ENCODE data around the gene CD24.
A peak's percentile ranks its signal among the peaks of the same experiment; 100 is the strongest.
"Not testable (repeated sequence)": the region's sequence is repeated elsewhere in the genome, so short reads cannot be mapped to it uniquely, and the experiment has no call there.

Gene CD24

DNA sequence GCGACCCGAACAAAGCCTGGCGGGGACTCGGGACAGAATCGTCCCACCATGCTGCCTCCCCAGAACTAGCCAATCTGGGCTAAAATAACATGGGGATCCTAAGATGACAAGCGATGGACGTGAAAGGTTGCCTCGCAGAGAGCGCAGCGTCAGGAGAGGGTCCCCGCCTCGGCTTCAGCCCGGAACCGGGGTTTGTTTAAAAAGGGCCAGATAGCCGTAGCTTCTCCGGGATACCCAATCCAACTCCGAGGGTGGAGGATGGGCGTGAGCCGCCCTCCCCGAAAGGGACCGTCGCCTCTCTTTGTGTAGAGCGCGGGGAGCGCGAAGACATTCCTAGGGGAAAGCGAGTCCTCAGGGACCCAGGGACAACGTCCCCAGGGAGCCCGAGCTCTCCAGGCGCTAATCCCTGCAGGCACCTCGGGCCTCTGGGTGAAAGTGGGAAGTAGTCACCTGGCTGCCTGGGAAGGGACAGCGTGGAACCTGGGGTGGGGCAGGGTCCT lies 643 bp downstream of the CD24 start:
- H3K4me3 ChIP-seq (ENCODE audit: low read depth, low read length), result peak overlapping the region; percentile 5
- DNase-seq, result no peak
- no peak overlapping the region for H3K27ac ChIP-seq
- H3K27me3 ChIP-seq (replicated peaks), result peaks cover 53% of the 10 kb centered on the region
- no peaks in the 10 kb centered on the region for H3K36me3 ChIP-seq (replicated peaks)
- in situ Hi-C loops (cut with HindIII; ENCODE audit: low pct_ligation_motif_present, low sequenced_read_pairs), result no loop called here
- TF ChIP-seq, protein P1, sequence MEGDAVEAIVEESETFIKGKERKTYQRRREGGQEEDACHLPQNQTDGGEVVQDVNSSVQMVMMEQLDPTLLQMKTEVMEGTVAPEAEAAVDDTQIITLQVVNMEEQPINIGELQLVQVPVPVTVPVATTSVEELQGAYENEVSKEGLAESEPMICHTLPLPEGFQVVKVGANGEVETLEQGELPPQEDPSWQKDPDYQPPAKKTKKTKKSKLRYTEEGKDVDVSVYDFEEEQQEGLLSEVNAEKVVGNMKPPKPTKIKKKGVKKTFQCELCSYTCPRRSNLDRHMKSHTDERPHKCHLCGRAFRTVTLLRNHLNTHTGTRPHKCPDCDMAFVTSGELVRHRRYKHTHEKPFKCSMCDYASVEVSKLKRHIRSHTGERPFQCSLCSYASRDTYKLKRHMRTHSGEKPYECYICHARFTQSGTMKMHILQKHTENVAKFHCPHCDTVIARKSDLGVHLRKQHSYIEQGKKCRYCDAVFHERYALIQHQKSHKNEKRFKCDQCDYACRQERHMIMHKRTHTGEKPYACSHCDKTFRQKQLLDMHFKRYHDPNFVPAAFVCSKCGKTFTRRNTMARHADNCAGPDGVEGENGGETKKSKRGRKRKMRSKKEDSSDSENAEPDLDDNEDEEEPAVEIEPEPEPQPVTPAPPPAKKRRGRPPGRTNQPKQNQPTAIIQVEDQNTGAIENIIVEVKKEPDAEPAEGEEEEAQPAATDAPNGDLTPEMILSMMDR (IDR thresholded peaks at IDR 0.05; ENCODE audit: low read depth, low read length, missing control alignments), result no peak

DNA sequence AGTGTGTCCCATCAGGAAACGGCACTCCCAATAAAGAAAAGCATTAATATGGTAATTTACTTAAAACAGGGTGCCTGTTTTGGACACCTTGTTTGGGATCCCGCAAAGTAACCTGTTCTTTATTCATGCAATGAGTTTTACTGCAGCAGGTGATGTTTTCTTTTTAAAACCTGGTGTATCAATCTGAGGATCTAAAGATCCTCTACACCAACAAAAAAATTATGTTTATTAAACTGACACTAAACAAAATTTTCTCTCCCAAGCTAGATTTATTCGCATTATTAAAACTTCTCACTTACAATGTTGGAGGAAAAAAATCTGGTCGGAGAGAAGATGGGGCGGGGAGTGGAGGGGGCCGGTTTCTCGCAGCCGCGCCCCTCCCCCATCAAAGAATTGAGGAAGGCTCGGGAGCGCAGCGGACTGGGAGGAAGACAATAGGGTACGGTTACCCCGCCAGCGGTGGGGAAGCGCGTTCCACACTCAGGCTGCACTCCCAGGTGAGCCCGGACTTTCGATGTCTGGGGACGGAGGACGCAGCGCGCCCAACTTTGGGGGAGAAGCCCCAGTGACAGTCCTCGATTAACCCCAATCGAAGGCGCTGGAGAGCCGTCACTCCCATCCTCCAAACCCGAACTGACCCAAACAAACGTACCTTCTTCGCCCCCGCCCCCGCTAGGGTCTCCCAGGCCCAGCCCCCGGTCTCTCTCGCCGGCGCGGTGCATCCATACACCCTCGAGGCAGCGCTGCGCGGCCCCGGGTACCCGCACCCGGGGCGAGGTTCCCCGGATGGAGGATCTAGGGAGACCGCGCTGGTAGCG lies 1.3 kb downstream of the CD24 start:
- H3K4me3 ChIP-seq (ENCODE audit: low read depth, low read length), result peak overlapping the region; percentile 5
- DNase-seq, result no peak
- H3K27ac ChIP-seq, result no peak overlapping the region

DNA sequence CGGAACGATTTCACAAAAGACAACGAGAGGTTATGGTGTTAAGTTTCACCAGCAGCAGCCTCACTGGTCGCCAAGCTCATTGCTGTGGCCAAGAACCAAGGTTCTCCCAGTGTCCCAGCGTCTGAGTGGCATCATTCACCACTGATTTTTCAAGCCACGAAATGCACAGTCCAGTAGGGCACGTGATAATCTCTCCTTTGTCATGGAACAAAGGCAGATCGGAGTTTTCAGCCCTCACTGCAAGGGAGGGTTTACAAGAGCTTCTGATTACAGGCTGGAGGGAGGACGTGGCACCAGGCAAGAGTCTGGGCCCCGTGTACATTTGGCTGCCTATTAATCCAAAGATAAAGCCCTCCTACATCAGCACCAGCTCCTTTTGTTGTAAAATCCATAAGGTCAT lies 2.0 kb downstream of the CD24 start:
- Histone ChIP-seq H3K27me3 (replicated peaks) (peaks cover 53% of the 10 kb centered on the region), H3K4me3 (ENCODE audit: low read depth, low read length) (no peak overlapping the region)
- TF ChIP-seq, protein P1 (IDR thresholded peaks at IDR 0.05; ENCODE audit: low read depth, low read length, missing control alignments), result no peak

More for the DNA sequence above, 1.3 kb downstream of the CD24 start:
- H3K27me3 ChIP-seq (replicated peaks), result peaks cover 53% of the 10 kb centered on the region
- TF ChIP-seq, protein P1 (IDR thresholded peaks at IDR 0.05; ENCODE audit: low read depth, low read length, missing control alignments), result no peak
- in situ Hi-C loops (cut with HindIII; ENCODE audit: low pct_ligation_motif_present, low sequenced_read_pairs), result no loop called here
- H3K36me3 ChIP-seq (replicated peaks), result no peaks in the 10 kb centered on the region

DNA sequence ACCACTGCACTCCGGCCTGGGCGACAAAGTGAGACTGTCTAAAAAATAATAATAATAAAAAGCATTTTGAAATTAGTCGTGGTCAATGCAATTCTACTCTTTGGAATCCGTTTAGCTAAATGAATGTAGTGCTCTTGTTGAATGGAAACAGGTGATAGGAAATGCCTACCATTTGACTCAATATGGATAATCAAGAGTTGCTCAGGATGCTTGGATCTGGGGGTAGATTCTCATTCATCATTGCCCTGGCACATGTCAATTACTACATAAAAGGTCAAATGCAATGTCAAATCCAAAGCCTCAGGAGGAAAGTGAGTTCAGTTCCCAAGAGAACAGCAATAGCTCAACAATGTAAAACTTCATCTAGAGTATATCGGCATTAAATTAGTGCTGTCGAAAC lies 3.8 kb downstream of the CD24 start:
- DNase-seq; H3K4me3 ChIP-seq (ENCODE audit: low read depth, low read length): not testable (repeated sequence)
- H3K27me3 ChIP-seq (replicated peaks), result peaks cover 39% of the 10 kb centered on the region

More for the DNA sequence above, 2.0 kb downstream of the CD24 start:
- no peak overlapping the region for H3K27ac ChIP-seq
- in situ Hi-C loops (cut with HindIII; ENCODE audit: low pct_ligation_motif_present, low sequenced_read_pairs), result no loop called here
- DNase-seq, result no peak
- no peaks in the 10 kb centered on the region for H3K36me3 ChIP-seq (replicated peaks)

DNA sequence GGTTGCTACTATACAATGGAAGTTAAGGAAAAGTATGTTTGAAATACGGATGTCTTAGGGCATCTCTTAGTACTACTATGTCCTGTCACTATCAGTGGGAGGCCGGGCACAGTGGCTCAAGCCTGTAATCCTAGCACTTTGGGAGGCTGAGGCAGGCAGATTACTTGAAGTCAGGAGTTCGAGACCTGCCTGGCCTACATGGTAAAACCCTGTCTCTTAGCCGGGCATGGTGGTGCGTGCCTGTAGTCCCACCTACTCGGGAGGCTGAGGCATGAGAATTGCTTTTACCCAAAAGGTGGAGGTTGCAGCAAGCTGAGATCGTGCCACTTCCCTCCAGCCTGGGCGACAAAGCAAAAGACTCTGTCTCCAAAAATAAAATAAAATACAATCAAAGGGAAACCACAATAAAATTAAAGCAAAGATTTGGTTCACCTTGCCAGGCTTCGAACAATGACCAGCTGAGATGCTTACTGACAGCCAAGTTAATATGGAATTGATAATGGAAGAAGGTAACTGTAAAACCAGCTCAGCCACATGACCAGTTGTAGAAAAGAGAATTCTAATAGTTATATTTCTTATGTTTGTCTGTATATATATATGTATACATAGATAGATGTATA lies 6.5 kb downstream of the CD24 start:
- in situ Hi-C loops (cut with HindIII; ENCODE audit: low pct_ligation_motif_present, low sequenced_read_pairs), result no loop called here
- no peak overlapping the region for H3K4me3 ChIP-seq (ENCODE audit: low read depth, low read length)
- TF ChIP-seq, protein P1 (IDR thresholded peaks at IDR 0.05; ENCODE audit: low read depth, low read length, missing control alignments), result no peak
- no peaks in the 10 kb centered on the region for H3K36me3 ChIP-seq (replicated peaks)
- DNase-seq, result no peak
- no peak overlapping the region for H3K27ac ChIP-seq
- H3K27me3 ChIP-seq (replicated peaks), result peaks cover 14% of the 10 kb centered on the region

More for the DNA sequence above, 3.8 kb downstream of the CD24 start:
- H3K27ac ChIP-seq; H3K36me3 ChIP-seq (replicated peaks); in situ Hi-C loops (cut with HindIII; ENCODE audit: low pct_ligation_motif_present, low sequenced_read_pairs): not testable (repeated sequence)
